ENCODE results near the gene SOWAHB. TPM values are rescaled to one million over a fixed set of nuclear protein-coding genes. Genes with fewer than 3 reads are reported as not detected.

Gene SOWAHB
- total RNA-seq, 1 donor from 2014 or later: not detected

DNA sequence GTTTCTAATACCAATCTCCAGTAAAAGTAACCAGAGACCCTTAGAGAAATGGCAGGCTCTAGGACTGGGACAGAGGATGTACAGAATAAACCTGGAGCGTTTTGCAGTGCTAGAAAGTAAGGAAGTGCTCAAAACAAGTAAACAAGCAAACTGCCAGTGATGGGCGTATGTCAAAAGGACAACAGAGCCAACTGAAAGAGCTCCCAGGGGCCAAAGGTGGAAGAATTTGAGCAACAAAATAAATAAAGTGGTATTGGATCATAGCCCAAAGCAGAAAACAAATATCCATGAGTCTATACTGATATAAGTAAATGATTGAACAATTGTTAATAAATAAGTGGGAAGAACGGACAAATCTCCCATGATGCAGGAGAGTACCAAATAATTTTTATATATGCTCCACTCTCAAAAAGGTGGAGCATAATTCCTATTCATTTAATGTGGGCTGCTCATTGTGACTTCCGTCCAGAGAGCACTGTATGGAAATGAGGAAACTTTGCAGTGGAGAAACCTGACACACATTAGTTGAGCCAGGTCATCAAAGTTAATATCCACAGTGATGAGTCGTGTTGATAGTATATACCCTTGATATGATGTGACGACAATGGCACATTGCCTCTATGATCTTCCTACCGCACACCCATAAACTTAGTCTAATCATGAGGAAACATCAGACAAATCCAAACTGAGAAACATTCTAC lies 33.8 kb upstream of the SOWAHB start:
- H3K4me3 ChIP-seq: no peak overlapping the region
- H3K9me3 ChIP-seq (replicated peaks): peaks cover 5% of the 10 kb centered on the region
- H3K27me3 ChIP-seq (ENCODE audit: low read depth): peaks cover 7% of the 10 kb centered on the region
- DNase-seq: no peak
- TF ChIP-seq, protein P1, sequence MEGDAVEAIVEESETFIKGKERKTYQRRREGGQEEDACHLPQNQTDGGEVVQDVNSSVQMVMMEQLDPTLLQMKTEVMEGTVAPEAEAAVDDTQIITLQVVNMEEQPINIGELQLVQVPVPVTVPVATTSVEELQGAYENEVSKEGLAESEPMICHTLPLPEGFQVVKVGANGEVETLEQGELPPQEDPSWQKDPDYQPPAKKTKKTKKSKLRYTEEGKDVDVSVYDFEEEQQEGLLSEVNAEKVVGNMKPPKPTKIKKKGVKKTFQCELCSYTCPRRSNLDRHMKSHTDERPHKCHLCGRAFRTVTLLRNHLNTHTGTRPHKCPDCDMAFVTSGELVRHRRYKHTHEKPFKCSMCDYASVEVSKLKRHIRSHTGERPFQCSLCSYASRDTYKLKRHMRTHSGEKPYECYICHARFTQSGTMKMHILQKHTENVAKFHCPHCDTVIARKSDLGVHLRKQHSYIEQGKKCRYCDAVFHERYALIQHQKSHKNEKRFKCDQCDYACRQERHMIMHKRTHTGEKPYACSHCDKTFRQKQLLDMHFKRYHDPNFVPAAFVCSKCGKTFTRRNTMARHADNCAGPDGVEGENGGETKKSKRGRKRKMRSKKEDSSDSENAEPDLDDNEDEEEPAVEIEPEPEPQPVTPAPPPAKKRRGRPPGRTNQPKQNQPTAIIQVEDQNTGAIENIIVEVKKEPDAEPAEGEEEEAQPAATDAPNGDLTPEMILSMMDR (IDR thresholded peaks at IDR 0.05; ENCODE audit: borderline replicate concordance): no peak
- no peaks in the 10 kb centered on the region for H3K36me3 ChIP-seq
- intact Hi-C loops (cut with micrococcal nuclease): no loop called here
- H3K4me1 ChIP-seq: no peaks in the 10 kb centered on the region
- no peak overlapping the region for H3K27ac ChIP-seq (replicated peaks)

DNA sequence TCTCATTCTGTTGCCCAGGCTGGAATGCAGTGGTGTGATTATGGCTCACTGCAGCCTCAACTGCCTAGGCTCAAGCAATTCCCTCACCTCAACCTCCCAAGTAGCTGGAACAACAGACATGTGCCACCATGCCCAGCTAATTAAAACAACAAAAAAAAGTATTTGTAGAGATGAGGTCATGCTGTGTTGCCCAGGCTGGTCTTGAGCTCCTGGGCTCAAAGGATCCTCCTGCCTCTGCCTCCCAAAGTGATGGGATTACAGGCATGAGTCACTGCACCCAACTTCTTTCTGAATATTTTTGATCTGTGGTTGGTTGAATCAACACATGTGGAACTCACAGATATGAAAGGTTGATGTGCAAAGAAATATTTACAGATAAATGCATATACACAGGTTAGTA lies 33.1 kb upstream of the SOWAHB start:
- intact Hi-C loops (cut with micrococcal nuclease): no loop called here
- H3K4me3 ChIP-seq: no peak overlapping the region
- no peaks in the 10 kb centered on the region for H3K9me3 ChIP-seq (replicated peaks)
- TF ChIP-seq, protein P1 (IDR thresholded peaks at IDR 0.05; ENCODE audit: borderline replicate concordance): no peak
- H3K27me3 ChIP-seq (ENCODE audit: low read depth): peaks cover 1% of the 10 kb centered on the region
- no peaks in the 10 kb centered on the region for H3K36me3 ChIP-seq
- H3K4me1 ChIP-seq: no peaks in the 10 kb centered on the region
- H3K27ac ChIP-seq (replicated peaks): no peak overlapping the region
- no peak for DNase-seq

DNA sequence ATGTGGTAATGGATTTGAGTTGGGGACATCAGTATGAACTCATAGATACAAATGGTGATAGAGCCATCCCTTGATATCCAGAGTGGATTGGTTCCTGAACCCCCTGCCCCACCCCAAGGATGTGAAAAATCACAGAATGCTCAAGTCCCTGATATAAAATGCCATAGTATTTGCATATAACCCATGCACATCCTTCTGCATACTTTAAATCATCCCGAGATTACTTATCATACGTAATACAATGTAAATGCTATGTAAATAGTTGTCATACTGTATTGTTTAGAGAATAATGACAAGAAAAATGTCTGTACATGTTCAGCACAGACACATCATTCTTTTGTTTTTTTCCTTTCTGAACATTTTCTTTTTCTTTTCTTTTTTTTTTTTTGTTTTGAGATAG lies 32.7 kb upstream of the SOWAHB start:
- H3K27ac ChIP-seq (replicated peaks): no peak overlapping the region
- no peaks in the 10 kb centered on the region for H3K27me3 ChIP-seq (ENCODE audit: low read depth)
- intact Hi-C loops (cut with micrococcal nuclease): no loop called here

DNA sequence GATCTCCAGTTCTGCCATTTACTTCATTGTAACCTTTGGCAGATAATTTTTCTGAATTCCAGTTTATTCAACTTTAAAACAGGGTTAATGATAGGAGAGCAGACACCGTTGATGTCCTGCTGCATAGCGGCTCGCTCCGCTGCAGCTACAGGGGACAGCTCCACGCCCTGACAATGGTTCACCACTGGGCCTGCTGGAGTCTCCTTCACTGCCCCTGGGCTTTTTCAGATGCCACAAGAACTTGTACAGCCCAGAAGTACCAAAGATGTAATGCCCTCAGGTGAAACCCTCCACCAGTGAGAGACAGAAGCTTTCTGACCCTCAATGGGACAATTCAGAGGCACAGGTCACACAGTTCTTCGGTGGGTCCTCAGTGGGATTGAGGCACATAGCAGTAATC lies 28.9 kb upstream of the SOWAHB start:
- Histone ChIP-seq H3K4me3 (no peak overlapping the region), H3K9me3 (replicated peaks) (no peaks in the 10 kb centered on the region), H3K27ac (replicated peaks) (no peak overlapping the region), H3K4me1 (no peaks in the 10 kb centered on the region), H3K27me3 (ENCODE audit: low read depth) (no peaks in the 10 kb centered on the region), H3K36me3 (no peaks in the 10 kb centered on the region)
- TF ChIP-seq, protein P1 (IDR thresholded peaks at IDR 0.05; ENCODE audit: borderline replicate concordance): no peak
- DNase-seq: no peak
- intact Hi-C loops (cut with micrococcal nuclease): no loop called here

More for the DNA sequence above, 32.7 kb upstream of the SOWAHB start:
- no peak overlapping the region for H3K4me3 ChIP-seq
- TF ChIP-seq, protein P1 (IDR thresholded peaks at IDR 0.05; ENCODE audit: borderline replicate concordance): no peak
- DNase-seq: no peak
- no peaks in the 10 kb centered on the region for H3K4me1 ChIP-seq
- H3K36me3 ChIP-seq: no peaks in the 10 kb centered on the region
- no peaks in the 10 kb centered on the region for H3K9me3 ChIP-seq (replicated peaks)

DNA sequence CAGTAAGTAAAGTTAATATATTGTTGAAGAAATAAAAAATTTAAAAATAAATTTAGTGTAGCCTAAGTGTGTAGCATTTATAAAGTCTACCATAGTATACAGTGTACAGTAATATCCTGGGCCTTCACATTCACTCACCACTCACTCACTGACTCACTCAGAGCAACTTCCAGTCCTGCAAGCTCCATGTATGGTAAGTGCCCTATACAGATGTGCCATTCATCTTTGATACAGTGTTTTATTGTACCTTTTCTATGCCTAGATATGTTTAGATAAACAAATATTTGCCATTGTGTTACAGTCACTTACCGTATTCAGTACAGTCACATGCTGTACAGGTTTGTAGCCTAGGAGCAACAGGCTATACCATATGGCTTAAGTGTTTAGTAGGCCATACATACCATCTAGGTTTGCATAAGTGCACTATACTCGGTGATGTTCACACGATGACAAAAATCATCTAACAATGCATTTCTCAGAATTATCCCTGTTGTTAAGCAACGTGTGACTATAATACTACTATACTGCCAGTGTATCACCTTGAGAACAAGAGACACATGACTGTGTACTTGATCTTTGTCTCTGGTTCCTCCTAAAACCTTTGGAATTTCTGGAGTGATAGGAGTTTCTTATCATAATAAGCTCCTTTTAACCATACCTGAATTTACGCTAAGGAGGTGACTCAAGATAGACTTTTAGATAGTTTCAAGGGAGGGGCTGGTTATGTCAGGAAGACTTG lies 25.8 kb upstream of the SOWAHB start:
- Histone ChIP-seq H3K4me1 (no peaks in the 10 kb centered on the region), H3K27me3 (ENCODE audit: low read depth) (no peaks in the 10 kb centered on the region), H3K4me3 (no peak overlapping the region), H3K36me3 (no peaks in the 10 kb centered on the region), H3K27ac (replicated peaks) (no peak overlapping the region), H3K9me3 (replicated peaks) (no peaks in the 10 kb centered on the region)
- TF ChIP-seq, protein P1 (IDR thresholded peaks at IDR 0.05; ENCODE audit: borderline replicate concordance): no peak
- intact Hi-C loops (cut with micrococcal nuclease): no loop called here
- no peak for DNase-seq

All from left ventricle myocardium inferior (tissue), 1 donor.